Central memory CD8-positive, alpha-beta T cell (primary cell): ENCODE measurements around the gene PTPN21.

Experiments used
- ATAC-seq: fragments of 150-1000 bp; cut with Tn5 transposase; replicated peaks from 2 replicates; pipeline ENCODE4 v1.10.0; 2022; ENCODE audit warnings: mild to moderate bottlenecking, moderate FRiP score, moderate number of reproducible peaks; ENCODE audit not compliant: poor library complexity, severe bottlenecking; ENCODE audit errors: extremely low read depth
- DNase-seq, 2 donors: peaks; one replicate each; pipeline ENCODE4 v3.0.0; 2021; ENCODE audit warnings: low spot score in 2 of 2
- H3K27ac Mint-ChIP-seq: one replicate; pipeline ENCODE4 v1.8.0; 2022; ENCODE audit warnings: low read depth, mild to moderate bottlenecking, moderate library complexity, mixed read lengths
- H3K27me3 Mint-ChIP-seq: one replicate; pipeline ENCODE4 v1.8.0; 2022; ENCODE audit warnings: mixed read lengths
- H3K36me3 Mint-ChIP-seq: one replicate; pipeline ENCODE4 v1.8.0; 2022; ENCODE audit warnings: mild to moderate bottlenecking, moderate library complexity, mixed read lengths; ENCODE audit not compliant: insufficient read depth
- H3K4me1 Mint-ChIP-seq: one replicate; pipeline ENCODE4 v1.8.0; 2022; ENCODE audit warnings: mixed read lengths
- H3K4me3 Mint-ChIP-seq: one replicate; pipeline ENCODE4 v1.8.0; 2022; ENCODE audit warnings: mild to moderate bottlenecking, moderate library complexity, mixed read lengths
- H3K9me3 Mint-ChIP-seq: one replicate; pipeline ENCODE4 v1.8.0; 2022; ENCODE audit warnings: mixed read lengths

PTPN21 gene

GRCh38 chr14:88518592-88519512, 36.0 kb downstream of the PTPN21 start:
- DNase-seq (no peak), ATAC-seq (no peak)
- Mint-ChIP-seq H3K27me3 (peaks cover 64% of the 10 kb centered on the region), H3K4me1 (peaks cover 8% of the 10 kb centered on the region), H3K9me3 (no peaks in the 10 kb centered on the region), H3K36me3 (no peaks in the 10 kb centered on the region), H3K27ac (no peak overlapping the region), H3K4me3 (no peak overlapping the region)

DNA sequence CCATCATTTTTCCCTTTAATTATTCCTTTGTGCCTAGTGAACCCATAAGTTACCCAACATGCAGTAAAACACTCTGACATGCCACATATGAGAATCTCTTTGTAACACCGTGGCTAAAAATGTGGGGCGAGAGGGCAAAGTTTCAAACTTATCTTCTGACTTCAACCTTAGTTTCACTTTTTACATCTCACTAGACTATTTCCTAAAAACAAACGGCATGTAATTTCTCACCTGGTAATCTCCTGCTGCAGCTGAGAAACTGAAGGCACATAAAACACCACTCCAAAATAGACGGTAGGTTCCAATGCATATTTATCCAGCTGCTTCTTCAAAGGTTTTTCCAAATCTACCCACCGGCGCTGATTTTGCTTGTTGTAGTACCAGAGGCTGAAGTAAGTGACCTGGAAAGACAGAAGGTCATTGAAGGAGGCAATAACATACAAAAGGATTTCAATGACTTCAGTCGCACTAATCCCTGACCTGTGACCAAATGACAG, 37.9 kb downstream of the PTPN21 start:
- no peaks in the 10 kb centered on the region for H3K36me3 Mint-ChIP-seq
- DNase-seq (no peak), ATAC-seq (no peak)
- H3K27me3 Mint-ChIP-seq: peaks cover 55% of the 10 kb centered on the region
- H3K27ac Mint-ChIP-seq: no peak overlapping the region
- H3K4me3 Mint-ChIP-seq: peak overlapping the region; percentile 49
- H3K4me1 Mint-ChIP-seq: peaks cover 8% of the 10 kb centered on the region
- H3K9me3 Mint-ChIP-seq: no peaks in the 10 kb centered on the region

- ATAC-seq (no peak), DNase-seq (no peak)
- Mint-ChIP-seq H3K4me3 (no peak overlapping the region), H3K4me1 (peaks cover 8% of the 10 kb centered on the region), H3K27ac (no peak overlapping the region), H3K36me3 (no peaks in the 10 kb centered on the region), H3K27me3 (peaks cover 53% of the 10 kb centered on the region), H3K9me3 (no peaks in the 10 kb centered on the region)
Observed at GRCh38 chr14:88515499-88516221, 39.1 kb downstream of the PTPN21 start.

DNA sequence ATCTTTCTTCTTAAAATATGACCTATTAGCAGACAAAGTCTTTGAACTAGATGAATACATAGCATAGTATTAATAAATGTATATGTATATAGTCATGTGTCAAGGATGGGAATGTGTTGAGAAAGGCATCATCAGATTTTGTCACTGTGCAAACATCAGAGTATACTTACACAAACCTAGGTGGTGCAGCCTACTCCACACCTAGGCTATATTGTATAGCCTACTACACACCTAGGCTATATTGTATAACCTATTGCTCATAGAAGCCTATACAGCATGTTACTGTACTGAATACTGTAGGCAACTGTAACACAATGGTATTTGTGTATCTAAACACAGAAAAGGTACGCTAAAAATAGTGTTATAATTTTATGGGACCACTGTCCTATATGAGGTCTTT, 47.6 kb downstream of the PTPN21 start:
- no peak overlapping the region for H3K27ac Mint-ChIP-seq
- ATAC-seq: no peak
- H3K36me3 Mint-ChIP-seq: no peaks in the 10 kb centered on the region
- no peak overlapping the region for H3K4me3 Mint-ChIP-seq
- H3K9me3 Mint-ChIP-seq: no peaks in the 10 kb centered on the region
- peaks cover 39% of the 10 kb centered on the region for H3K27me3 Mint-ChIP-seq
- DNase-seq: no peak
- no peaks in the 10 kb centered on the region for H3K4me1 Mint-ChIP-seq

DNA sequence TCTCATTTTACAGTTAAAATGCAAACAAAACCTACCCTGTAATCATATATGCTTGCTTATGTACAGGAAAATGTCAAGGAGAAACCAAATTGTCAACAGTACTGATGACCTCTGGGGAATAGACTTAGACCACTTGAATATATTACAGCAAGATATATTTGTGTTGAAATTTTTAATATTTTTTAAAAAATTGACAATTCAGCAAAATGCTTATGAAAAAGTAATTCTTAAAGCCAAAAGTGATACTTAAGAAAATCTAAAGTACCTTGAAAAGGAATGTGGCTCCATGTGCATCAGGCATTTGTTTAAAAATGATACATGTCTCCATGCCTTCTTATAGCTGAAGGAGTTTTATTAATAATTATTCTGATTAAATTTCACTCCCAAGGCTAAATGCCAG, 49.2 kb downstream of the PTPN21 start:
- Mint-ChIP-seq H3K4me3 (no peak overlapping the region), H3K9me3 (no peaks in the 10 kb centered on the region), H3K4me1 (no peaks in the 10 kb centered on the region), H3K36me3 (no peaks in the 10 kb centered on the region), H3K27ac (no peak overlapping the region), H3K27me3 (peaks cover 44% of the 10 kb centered on the region)
- DNase-seq: no peak
- ATAC-seq: no peak

DNA sequence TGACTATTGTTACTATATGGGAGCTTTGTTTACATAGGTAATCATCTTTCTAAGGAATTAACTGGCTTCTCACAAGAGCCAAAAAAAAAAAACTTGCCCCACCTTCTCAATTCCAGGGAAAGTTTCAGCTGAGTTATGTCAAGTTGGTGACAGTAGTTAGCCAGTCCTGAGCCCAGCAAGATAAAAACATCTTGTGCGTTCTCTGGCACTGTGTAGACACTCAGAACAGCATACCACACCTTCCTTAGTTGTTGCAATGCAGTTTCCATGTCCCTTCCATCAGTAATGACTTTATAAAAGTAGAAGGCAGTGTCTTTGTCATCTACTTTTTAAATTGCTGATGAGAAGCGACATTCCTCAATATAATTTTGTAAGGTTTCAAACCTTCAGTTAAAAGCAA, 50.2 kb downstream of the PTPN21 start:
- Mint-ChIP-seq H3K9me3 (no peaks in the 10 kb centered on the region), H3K36me3 (no peaks in the 10 kb centered on the region), H3K4me1 (no peaks in the 10 kb centered on the region), H3K27ac (no peak overlapping the region), H3K27me3 (peaks cover 33% of the 10 kb centered on the region), H3K4me3 (no peak overlapping the region)
- ATAC-seq (no peak), DNase-seq (no peak)

GRCh38 chr14:88503754-88504406, 50.9 kb downstream of the PTPN21 start:
- no peak for ATAC-seq
- Mint-ChIP-seq H3K27ac (no peak overlapping the region), H3K36me3 (no peaks in the 10 kb centered on the region), H3K4me1 (no peaks in the 10 kb centered on the region), H3K9me3 (no peaks in the 10 kb centered on the region), H3K27me3 (peaks cover 26% of the 10 kb centered on the region), H3K4me3 (no peak overlapping the region)
- DNase-seq: no peak

DNA sequence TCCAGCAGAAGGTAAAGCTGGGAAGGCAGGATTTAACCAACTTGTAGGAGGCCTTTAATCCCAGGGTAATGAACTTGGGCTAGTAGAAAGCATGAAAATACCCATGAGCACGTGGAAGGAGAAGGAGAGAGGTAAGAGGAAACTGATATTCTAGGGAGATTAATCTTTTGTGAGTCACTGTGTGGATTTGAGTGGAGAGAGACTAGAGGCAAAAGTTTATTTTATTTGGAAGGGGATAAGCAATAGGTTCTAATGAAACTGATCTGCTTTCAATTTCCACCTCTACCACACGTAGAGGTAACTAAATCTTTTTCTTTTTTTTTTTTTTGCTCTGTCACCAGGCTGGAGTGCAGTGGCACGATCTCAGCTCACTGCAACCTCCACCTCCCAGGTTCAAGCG, 52.1 kb downstream of the PTPN21 start:
- Mint-ChIP-seq H3K9me3 (no peaks in the 10 kb centered on the region), H3K36me3 (no peaks in the 10 kb centered on the region), H3K27ac (no peak overlapping the region), H3K27me3 (peaks cover 25% of the 10 kb centered on the region), H3K4me3 (no peak overlapping the region), H3K4me1 (no peaks in the 10 kb centered on the region)
- no peak for ATAC-seq
- DNase-seq: no peak

GRCh38 chr14:88500611-88501010, 54.2 kb downstream of the PTPN21 start:
- Mint-ChIP-seq H3K4me3 (no peak overlapping the region), H3K9me3 (no peaks in the 10 kb centered on the region), H3K36me3 (no peaks in the 10 kb centered on the region), H3K27ac (no peak overlapping the region), H3K4me1 (no peaks in the 10 kb centered on the region), H3K27me3 (peaks cover 25% of the 10 kb centered on the region)
- DNase-seq (no peak), ATAC-seq (no peak)

DNA sequence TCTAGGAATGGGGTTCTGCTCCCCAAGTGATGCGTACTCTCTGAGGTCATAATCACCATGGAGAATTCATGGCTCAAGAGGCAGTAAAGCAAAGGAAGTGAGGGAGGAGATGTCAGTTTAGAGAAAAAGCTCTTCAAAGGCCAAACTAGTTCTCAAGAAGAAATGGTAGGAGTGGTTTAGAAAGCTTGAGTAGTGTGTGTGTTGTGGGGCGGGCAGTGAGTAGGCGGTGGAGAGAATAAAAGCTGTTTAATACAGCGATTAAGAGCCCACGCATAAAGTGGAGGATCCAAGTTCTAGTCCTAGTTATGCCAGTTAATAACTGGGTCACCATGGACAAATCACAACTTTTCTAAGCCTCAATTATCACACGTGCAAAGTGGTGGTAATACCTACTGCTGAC, 55.6 kb downstream of the PTPN21 start:
- DNase-seq (no peak), ATAC-seq (no peak)
- H3K36me3 Mint-ChIP-seq: no peaks in the 10 kb centered on the region
- H3K27me3 Mint-ChIP-seq: peaks cover 28% of the 10 kb centered on the region
- H3K9me3 Mint-ChIP-seq: no peaks in the 10 kb centered on the region
- no peak overlapping the region for H3K4me3 Mint-ChIP-seq
- no peaks in the 10 kb centered on the region for H3K4me1 Mint-ChIP-seq
- no peak overlapping the region for H3K27ac Mint-ChIP-seq

DNA sequence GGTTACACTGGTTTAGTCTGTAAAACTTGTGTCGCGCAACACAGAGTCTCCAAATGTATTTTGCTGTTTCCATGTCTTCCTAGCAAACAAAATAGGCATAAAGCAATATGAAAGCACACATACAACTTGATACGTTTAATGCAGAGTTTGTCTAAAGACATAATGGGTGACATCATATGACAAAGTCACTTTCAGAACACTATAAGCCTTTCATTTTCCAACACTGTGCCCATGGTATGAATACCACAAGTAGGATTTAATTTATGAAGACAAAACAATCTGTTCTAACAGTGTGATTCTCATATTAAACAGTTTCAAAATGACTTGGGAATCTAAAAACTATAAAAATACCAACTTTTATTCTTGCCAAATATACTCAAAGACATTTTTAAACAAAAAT, 58.4 kb downstream of the PTPN21 start:
- Mint-ChIP-seq H3K4me3 (no peak overlapping the region), H3K36me3 (no peaks in the 10 kb centered on the region), H3K9me3 (no peaks in the 10 kb centered on the region), H3K27ac (no peak overlapping the region), H3K27me3 (peaks cover 37% of the 10 kb centered on the region), H3K4me1 (no peaks in the 10 kb centered on the region)
- no peak for ATAC-seq
- no peak for DNase-seq

DNA sequence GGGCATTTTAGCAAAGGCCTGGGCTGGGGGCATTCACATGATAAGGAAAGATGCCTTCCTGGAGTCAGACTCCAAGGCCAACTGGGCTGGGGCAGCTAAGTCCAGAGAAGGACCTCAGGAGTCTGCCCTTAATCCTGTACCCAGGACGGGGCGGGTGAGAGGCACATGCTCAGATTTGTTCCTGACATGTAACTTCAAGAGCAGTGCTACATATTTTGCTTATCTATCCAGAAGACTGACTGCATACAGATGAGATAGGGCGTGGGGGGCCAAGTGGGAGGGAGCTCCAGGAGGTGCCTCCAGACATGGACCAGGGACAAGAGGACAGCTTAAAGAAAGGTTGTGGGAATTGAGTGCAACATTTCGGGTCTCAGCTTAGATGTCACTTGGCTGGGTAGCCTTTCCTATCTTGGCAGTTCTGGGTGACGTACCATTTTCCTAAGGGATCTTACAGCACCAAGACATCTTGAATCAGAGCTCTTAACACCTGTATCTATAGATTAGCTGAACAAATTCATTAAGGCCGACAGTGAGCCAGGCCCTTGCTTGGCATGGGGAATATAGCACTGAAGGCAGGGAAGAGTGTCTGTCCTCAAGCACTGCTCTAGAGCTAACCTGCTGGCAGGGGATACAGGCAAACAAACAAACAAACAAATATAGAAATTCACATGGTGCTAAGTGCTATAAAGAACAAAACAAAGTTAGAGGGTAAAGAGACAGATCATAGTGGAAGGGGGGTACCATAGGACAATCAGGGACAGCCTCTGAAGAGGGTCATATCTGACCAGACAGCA, 61.2 kb downstream of the PTPN21 start:
- ATAC-seq: no peak
- H3K4me1 Mint-ChIP-seq: no peaks in the 10 kb centered on the region
- H3K27me3 Mint-ChIP-seq: peaks cover 29% of the 10 kb centered on the region
- H3K4me3 Mint-ChIP-seq: no peak overlapping the region
- H3K27ac Mint-ChIP-seq: no peak overlapping the region
- no peaks in the 10 kb centered on the region for H3K9me3 Mint-ChIP-seq
- no peak for DNase-seq
- no peaks in the 10 kb centered on the region for H3K36me3 Mint-ChIP-seq
